ENCODE measurements around the gene C1QTNF2.

DNA sequence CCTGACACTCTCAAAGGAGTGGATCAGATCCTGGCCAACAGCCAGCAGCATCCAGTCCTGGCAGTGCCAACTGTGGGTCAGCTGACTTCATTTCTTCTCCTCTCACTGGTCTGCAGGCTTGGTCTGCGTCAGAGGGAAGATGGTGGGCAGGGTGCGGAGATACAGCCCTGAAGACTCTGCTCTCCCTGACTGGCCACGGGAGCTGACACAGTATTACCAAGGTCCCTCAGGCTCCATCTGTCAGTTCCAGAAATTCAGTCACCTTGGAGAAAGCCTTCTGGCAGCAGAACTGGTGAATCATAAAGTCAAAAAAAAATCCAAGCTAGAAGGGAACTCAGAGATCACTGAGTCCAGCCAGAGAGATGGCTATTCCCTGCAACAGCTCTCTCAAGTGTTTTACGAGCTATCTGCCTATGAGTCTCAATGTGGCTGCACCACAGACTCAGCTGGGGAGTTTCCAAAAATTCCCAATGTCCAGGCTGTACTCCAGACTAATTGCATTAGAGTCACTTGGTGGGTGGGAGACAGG is 27.9 kb downstream of the C1QTNF2 start:
- TF ChIP-seq, protein P1, sequence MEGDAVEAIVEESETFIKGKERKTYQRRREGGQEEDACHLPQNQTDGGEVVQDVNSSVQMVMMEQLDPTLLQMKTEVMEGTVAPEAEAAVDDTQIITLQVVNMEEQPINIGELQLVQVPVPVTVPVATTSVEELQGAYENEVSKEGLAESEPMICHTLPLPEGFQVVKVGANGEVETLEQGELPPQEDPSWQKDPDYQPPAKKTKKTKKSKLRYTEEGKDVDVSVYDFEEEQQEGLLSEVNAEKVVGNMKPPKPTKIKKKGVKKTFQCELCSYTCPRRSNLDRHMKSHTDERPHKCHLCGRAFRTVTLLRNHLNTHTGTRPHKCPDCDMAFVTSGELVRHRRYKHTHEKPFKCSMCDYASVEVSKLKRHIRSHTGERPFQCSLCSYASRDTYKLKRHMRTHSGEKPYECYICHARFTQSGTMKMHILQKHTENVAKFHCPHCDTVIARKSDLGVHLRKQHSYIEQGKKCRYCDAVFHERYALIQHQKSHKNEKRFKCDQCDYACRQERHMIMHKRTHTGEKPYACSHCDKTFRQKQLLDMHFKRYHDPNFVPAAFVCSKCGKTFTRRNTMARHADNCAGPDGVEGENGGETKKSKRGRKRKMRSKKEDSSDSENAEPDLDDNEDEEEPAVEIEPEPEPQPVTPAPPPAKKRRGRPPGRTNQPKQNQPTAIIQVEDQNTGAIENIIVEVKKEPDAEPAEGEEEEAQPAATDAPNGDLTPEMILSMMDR (IDR thresholded peaks at IDR 0.05) = no peak
- TF ChIP-seq POLR2A (IDR thresholded peaks at IDR 0.05) = no peak
- TF ChIP-seq POLR2AphosphoS5 (IDR thresholded peaks at IDR 0.05) = no peak
